Measurements from ENCODE around the gene TVP23C.
"Not testable (repeated sequence)": the region's sequence is repeated elsewhere in the genome, so short reads cannot be mapped to it uniquely, and the experiment has no call there.

The TVP23C gene

GRCh38 chr17:15563375-15563857, at the start of gene TVP23C:
Gene TVP23C (minus strand): TSS chr17:15563483. CDS start chr17:15563448, 35 bp downstream.
- peak; percentile 57 for DNase-seq (ENCODE audit: extremely low read depth, insufficient read length)
- peak within 1 kb of the TSS; percentile 61 for H3K4me3 ChIP-seq (replicated peaks; ENCODE audit: low read depth, low read length)
- H3K27me3 ChIP-seq (replicated peaks; ENCODE audit: control insufficient read depth, insufficient read depth, low read length) = not testable (repeated sequence)

GRCh38 chr17:15592960-15593359, 29.7 kb upstream of the TVP23C start:
- H3K4me3 ChIP-seq (replicated peaks; ENCODE audit: low read depth, low read length); H3K27me3 ChIP-seq (replicated peaks; ENCODE audit: control insufficient read depth, insufficient read depth, low read length); DNase-seq (ENCODE audit: extremely low read depth, insufficient read length); H3K36me3 ChIP-seq (ENCODE audit: control insufficient read depth, insufficient read depth, low read length): not testable (repeated sequence)

More at GRCh38 chr17:15563375-15563857, at the start of gene TVP23C:
- H3K36me3 ChIP-seq (ENCODE audit: control insufficient read depth, insufficient read depth, low read length) = not testable (repeated sequence)

GRCh38 chr17:15591986-15592385, 28.7 kb upstream of the TVP23C start:
- DNase-seq (ENCODE audit: extremely low read depth, insufficient read length); H3K36me3 ChIP-seq (ENCODE audit: control insufficient read depth, insufficient read depth, low read length); H3K27me3 ChIP-seq (replicated peaks; ENCODE audit: control insufficient read depth, insufficient read depth, low read length); H3K4me3 ChIP-seq (replicated peaks; ENCODE audit: low read depth, low read length): not testable (repeated sequence)

- H3K4me3 ChIP-seq (replicated peaks; ENCODE audit: low read depth, low read length); H3K36me3 ChIP-seq (ENCODE audit: control insufficient read depth, insufficient read depth, low read length); H3K27me3 ChIP-seq (replicated peaks; ENCODE audit: control insufficient read depth, insufficient read depth, low read length); DNase-seq (ENCODE audit: extremely low read depth, insufficient read length): not testable (repeated sequence)
Measured at GRCh38 chr17:15590844-15591243, 27.6 kb upstream of the TVP23C start.

GRCh38 chr17:15589544-15590536, 26.6 kb upstream of the TVP23C start:
- not testable (repeated sequence) for H3K27me3 ChIP-seq (replicated peaks; ENCODE audit: control insufficient read depth, insufficient read depth, low read length); H3K4me3 ChIP-seq (replicated peaks; ENCODE audit: low read depth, low read length)
- peak; percentile 1 for DNase-seq (ENCODE audit: extremely low read depth, insufficient read length)

GRCh38 chr17:15588017-15588416, 24.7 kb upstream of the TVP23C start:
- H3K27me3 ChIP-seq (replicated peaks; ENCODE audit: control insufficient read depth, insufficient read depth, low read length); H3K36me3 ChIP-seq (ENCODE audit: control insufficient read depth, insufficient read depth, low read length); DNase-seq (ENCODE audit: extremely low read depth, insufficient read length); H3K4me3 ChIP-seq (replicated peaks; ENCODE audit: low read depth, low read length): not testable (repeated sequence)

More at GRCh38 chr17:15589544-15590536, 26.6 kb upstream of the TVP23C start:
- not testable (repeated sequence) for H3K36me3 ChIP-seq (ENCODE audit: control insufficient read depth, insufficient read depth, low read length)

GRCh38 chr17:15583313-15583712, 20.0 kb upstream of the TVP23C start:
- not testable (repeated sequence) for H3K27me3 ChIP-seq (replicated peaks; ENCODE audit: control insufficient read depth, insufficient read depth, low read length); H3K4me3 ChIP-seq (replicated peaks; ENCODE audit: low read depth, low read length); H3K36me3 ChIP-seq (ENCODE audit: control insufficient read depth, insufficient read depth, low read length); DNase-seq (ENCODE audit: extremely low read depth, insufficient read length)

GRCh38 chr17:15581462-15581861, 18.2 kb upstream of the TVP23C start:
- H3K4me3 ChIP-seq (replicated peaks; ENCODE audit: low read depth, low read length); H3K36me3 ChIP-seq (ENCODE audit: control insufficient read depth, insufficient read depth, low read length); DNase-seq (ENCODE audit: extremely low read depth, insufficient read length); H3K27me3 ChIP-seq (replicated peaks; ENCODE audit: control insufficient read depth, insufficient read depth, low read length): not testable (repeated sequence)

- H3K27me3 ChIP-seq (replicated peaks; ENCODE audit: control insufficient read depth, insufficient read depth, low read length) = not testable (repeated sequence)
Measured at GRCh38 chr17:15576848-15577247, 13.6 kb upstream of the TVP23C start.

GRCh38 chr17:15574660-15575059, 11.4 kb upstream of the TVP23C start:
- not testable (repeated sequence) for DNase-seq (ENCODE audit: extremely low read depth, insufficient read length); H3K27me3 ChIP-seq (replicated peaks; ENCODE audit: control insufficient read depth, insufficient read depth, low read length); H3K36me3 ChIP-seq (ENCODE audit: control insufficient read depth, insufficient read depth, low read length)

More at GRCh38 chr17:15576848-15577247, 13.6 kb upstream of the TVP23C start:
- H3K36me3 ChIP-seq (ENCODE audit: control insufficient read depth, insufficient read depth, low read length); H3K4me3 ChIP-seq (replicated peaks; ENCODE audit: low read depth, low read length); DNase-seq (ENCODE audit: extremely low read depth, insufficient read length): not testable (repeated sequence)

GRCh38 chr17:15573870-15574269, 10.6 kb upstream of the TVP23C start:
- not testable (repeated sequence) for H3K4me3 ChIP-seq (replicated peaks; ENCODE audit: low read depth, low read length); H3K36me3 ChIP-seq (ENCODE audit: control insufficient read depth, insufficient read depth, low read length); DNase-seq (ENCODE audit: extremely low read depth, insufficient read length); H3K27me3 ChIP-seq (replicated peaks; ENCODE audit: control insufficient read depth, insufficient read depth, low read length)

More at GRCh38 chr17:15574660-15575059, 11.4 kb upstream of the TVP23C start:
- H3K4me3 ChIP-seq (replicated peaks; ENCODE audit: low read depth, low read length) = not testable (repeated sequence)

- H3K36me3 ChIP-seq (ENCODE audit: control insufficient read depth, insufficient read depth, low read length); H3K27me3 ChIP-seq (replicated peaks; ENCODE audit: control insufficient read depth, insufficient read depth, low read length); DNase-seq (ENCODE audit: extremely low read depth, insufficient read length): not testable (repeated sequence)
- peak overlapping the region; percentile 61 for H3K4me3 ChIP-seq (replicated peaks; ENCODE audit: low read depth, low read length)
Measured at GRCh38 chr17:15562613-15563374, 489 bp downstream of the TVP23C start.

GRCh38 chr17:15561439-15561838, 1.8 kb downstream of the TVP23C start:
- H3K36me3 ChIP-seq (ENCODE audit: control insufficient read depth, insufficient read depth, low read length); DNase-seq (ENCODE audit: extremely low read depth, insufficient read length); H3K27me3 ChIP-seq (replicated peaks; ENCODE audit: control insufficient read depth, insufficient read depth, low read length); H3K4me3 ChIP-seq (replicated peaks; ENCODE audit: low read depth, low read length): not testable (repeated sequence)
